Type B pancreatic cell (in vitro differentiated cells): ENCODE data around the gene SLC38A10. TPM values are rescaled to one million over a fixed set of nuclear protein-coding genes. Genes with fewer than 3 reads are reported as not detected.

Experiments
- DNase-seq: peaks from one replicate; pipeline ENCODE4 v3.0.0; 2021; ENCODE audit warnings: mixed read lengths; ENCODE audit not compliant: unreplicated experiment; ENCODE audit errors: extremely low spot score
- H3K27ac Mint-ChIP-seq: 2 replicates; pipeline ENCODE4 v1.8.0; 2021; ENCODE audit warnings: mild to moderate bottlenecking, mixed read lengths
- H3K27me3 Mint-ChIP-seq: 2 replicates; pipeline ENCODE4 v1.8.0; 2021; ENCODE audit warnings: mixed read lengths
- H3K36me3 Mint-ChIP-seq: 2 replicates; pipeline ENCODE4 v1.8.0; 2021; ENCODE audit warnings: mixed read lengths
- H3K4me1 Mint-ChIP-seq: one replicate; pipeline ENCODE4 v1.8.0; 2021; ENCODE audit warnings: mixed read lengths; ENCODE audit not compliant: unreplicated experiment
- H3K4me3 Mint-ChIP-seq: 2 replicates; pipeline ENCODE4 v1.8.0; 2021; ENCODE audit warnings: mild to moderate bottlenecking, mixed read lengths
- H3K9me3 Mint-ChIP-seq: 2 replicates; pipeline ENCODE4 v1.8.0; 2021; ENCODE audit warnings: mixed read lengths
- CTCF ChIP-seq: fragments of 200-600 bp; sonication (generic); conservative IDR thresholded peaks from 2 replicates; pipeline ENCODE4 v1.5.0; 2021; ENCODE audit warnings: antibody characterized with exemption, mild to moderate bottlenecking
- total RNA-seq: library from RNA; stranded (reverse); gene quantifications from 2 replicates; pipeline ENCODE4 v1.2.1, GENCODE V29; 2021; ENCODE audit warnings: low replicate concordance

SLC38A10 gene
- total RNA-seq, 1 donor from 2014 or later: 85.0 TPM

- Mint-ChIP-seq H3K4me3 (no peak overlapping the region), H3K9me3 (no peaks in the 10 kb centered on the region), H3K36me3 (peaks cover 3% of the 10 kb centered on the region), H3K27me3 (no peaks in the 10 kb centered on the region), H3K27ac (no peak overlapping the region), H3K4me1 (no peaks in the 10 kb centered on the region)
- TF ChIP-seq CTCF: no peak
- no peak for DNase-seq
These were observed 16.3 kb downstream of the SLC38A10 start for GRCh38 chr17:81278831-81279230.

- H3K4me3 Mint-ChIP-seq: no peak overlapping the region
- peaks cover 3% of the 10 kb centered on the region for H3K36me3 Mint-ChIP-seq
- no peak for DNase-seq
- H3K27me3 Mint-ChIP-seq: no peaks in the 10 kb centered on the region
- H3K27ac Mint-ChIP-seq: no peak overlapping the region
- H3K9me3 Mint-ChIP-seq: no peaks in the 10 kb centered on the region
- TF ChIP-seq CTCF: no peak
- H3K4me1 Mint-ChIP-seq: no peaks in the 10 kb centered on the region
These were observed 17.0 kb downstream of the SLC38A10 start for GRCh38 chr17:81277946-81278693.

GRCh38 chr17:81277421-81277820, 17.7 kb downstream of the SLC38A10 start:
- Mint-ChIP-seq H3K4me1 (no peaks in the 10 kb centered on the region), H3K27me3 (no peaks in the 10 kb centered on the region), H3K4me3 (no peak overlapping the region), H3K36me3 (peaks cover 9% of the 10 kb centered on the region), H3K27ac (no peak overlapping the region), H3K9me3 (no peaks in the 10 kb centered on the region)
- no peak for DNase-seq
- no peak for TF ChIP-seq CTCF

- Mint-ChIP-seq H3K4me1 (no peaks in the 10 kb centered on the region), H3K4me3 (no peak overlapping the region), H3K36me3 (peaks cover 9% of the 10 kb centered on the region), H3K27me3 (no peaks in the 10 kb centered on the region), H3K27ac (no peak overlapping the region), H3K9me3 (no peaks in the 10 kb centered on the region)
- TF ChIP-seq CTCF: no peak
- DNase-seq: no peak
These were observed 18.3 kb downstream of the SLC38A10 start for GRCh38 chr17:81276781-81277180.

- TF ChIP-seq CTCF: no peak
- H3K4me3 Mint-ChIP-seq: no peak overlapping the region
- no peaks in the 10 kb centered on the region for H3K27me3 Mint-ChIP-seq
- peaks cover 16% of the 10 kb centered on the region for H3K36me3 Mint-ChIP-seq
- no peaks in the 10 kb centered on the region for H3K9me3 Mint-ChIP-seq
- H3K27ac Mint-ChIP-seq: no peak overlapping the region
- no peak for DNase-seq
- no peaks in the 10 kb centered on the region for H3K4me1 Mint-ChIP-seq
These were observed 20.6 kb downstream of the SLC38A10 start for GRCh38 chr17:81274471-81274855.
